Psoas muscle (tissue), 8 donors: Measurements from ENCODE around the gene FMNL2. TPM values are rescaled to one million over a fixed set of nuclear protein-coding genes. Genes with fewer than 3 reads are reported as not detected.
A peak's percentile ranks its signal among the peaks of the same experiment; 100 is the strongest.
"Not testable (repeated sequence)": the region's sequence is repeated elsewhere in the genome, so short reads cannot be mapped to it uniquely, and the experiment has no call there.

Experiments used
- ATAC-seq, 4 donors: fragments of 200-7000 bp; cut with Tn5 transposase; one replicate each; pipeline ENCODE4 v1.9.1; 2020; ENCODE audit warnings: moderate library complexity in 3 of 4, mild to moderate bottlenecking in 2 of 4
- DNase-seq, 2 donors: peaks; one replicate each; pipeline ENCODE4 v3.0.0-alpha.2; 2020
- H3K27ac ChIP-seq: fragments of 200-600 bp; one replicate; pipeline ENCODE4 v1.8.0; 2022
- H3K27me3 ChIP-seq, 3 donors: fragments of 200-600 bp in 1 of 3; one replicate each; pipeline versions ENCODE4 v1.6.1 to v1.8.0; 2013 to 2022; ENCODE audit warnings: low read length in 2 of 3, mild to moderate bottlenecking in 2 of 3, moderate library complexity in 1 of 3; ENCODE audit not compliant: insufficient read depth in 3 of 3
- H3K36me3 ChIP-seq, 2 donors: fragments of 200-600 bp in 1 of 2; one replicate each; pipeline versions ENCODE4 v1.6.1 to v1.8.0; 2013 to 2022; ENCODE audit warnings: low read depth in 1 of 2, mild to moderate bottlenecking in 1 of 2, moderate library complexity in 1 of 2; ENCODE audit not compliant: insufficient read depth in 1 of 2
- H3K4me1 ChIP-seq: fragments of 200-600 bp; one replicate; pipeline ENCODE4 v1.8.0; 2022
- H3K4me3 ChIP-seq: fragments of 200-600 bp; one replicate; pipeline ENCODE4 v1.8.0; 2022; ENCODE audit warnings: mild to moderate bottlenecking
- H3K9me3 ChIP-seq: fragments of 200-600 bp; one replicate; pipeline ENCODE4 v1.8.0; 2022
- WGBS, 3 donors: extraction: QIAGEN DNeasy Blood & Tissue Kit; methylation state at CpG; one replicate each; pipeline versions ENCODE4 v1.1.6 to v1.1.7; 2013; 5-methylcytosine and 5-hydroxymethylcytosine counted together
- intact Hi-C, 2 donors: fragments of 100-400 bp; cut with DNase I; formaldehyde crosslinking; loops; one replicate each; pipeline versions ENCODE4 v1.11.0 to v1.14.2; 2022
- polyA plus RNA-seq, 3 donors: library from polyadenylated mRNA; stranded (reverse); fragments of 200-250 nt; gene quantifications; one replicate each; pipeline ENCODE4 v1.2.3, GENCODE V29; 2013
- total RNA-seq, 4 donors: library from RNA; stranded (reverse); fragmentation: NEBNext Ultra II Directional in 2 of 4; extraction: Animal tissue kit (Norgen Biotek cat#: 25700) in 2 of 4; gene quantifications; one replicate each; pipeline versions ENCODE4 v1.2.1 to v1.2.4, GENCODE V29; 2021 to 2023
- TF ChIP-seq, protein P1 (sequence below): fragments of 200-600 bp; IDR thresholded peaks from one replicate; pipeline ENCODE4 v1.8.0; 2022; ENCODE audit warnings: antibody characterized with exemption
- donor health status: healthy with polysubstance abuse.
- donor health status: DM: no; HTN: no; CAD: no; lungs with moderate emphysema.
- donor health status: Bipolar disorder and iron deficiency.
- donor health status: healthy.
- donor health status: DM: yes; HTN: yes; CAD: no.
- donor health status: DM: no; HTN: no; CAD: no.
- donor health status: DM: no; HTN: no; CAD: no.
- donor health status: DM: yes; HTN: yes; CAD: no.

Gene FMNL2
- total and polyA plus RNA-seq, 7 donors = 6.6 to 18.2 (median 11.0) TPM

DNA sequence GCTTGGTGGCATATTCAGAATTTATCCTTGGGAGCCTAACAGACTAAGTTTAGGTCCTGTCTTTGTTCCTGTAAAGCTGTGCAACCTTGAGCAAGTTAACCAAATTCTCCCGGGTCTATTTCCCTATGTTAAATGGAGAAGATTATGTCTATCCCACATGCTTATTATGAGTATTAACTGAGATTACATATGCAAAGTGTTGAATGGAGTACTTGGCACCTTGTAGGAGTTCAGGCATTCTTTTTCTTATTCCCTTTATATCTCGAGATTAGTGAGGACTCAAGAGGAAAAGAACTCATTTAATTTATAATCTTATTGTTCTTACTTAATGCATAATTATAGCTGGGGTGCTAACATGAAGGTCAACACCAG lies 184.6 kb downstream of the FMNL2 start:
- TF ChIP-seq, protein P1, sequence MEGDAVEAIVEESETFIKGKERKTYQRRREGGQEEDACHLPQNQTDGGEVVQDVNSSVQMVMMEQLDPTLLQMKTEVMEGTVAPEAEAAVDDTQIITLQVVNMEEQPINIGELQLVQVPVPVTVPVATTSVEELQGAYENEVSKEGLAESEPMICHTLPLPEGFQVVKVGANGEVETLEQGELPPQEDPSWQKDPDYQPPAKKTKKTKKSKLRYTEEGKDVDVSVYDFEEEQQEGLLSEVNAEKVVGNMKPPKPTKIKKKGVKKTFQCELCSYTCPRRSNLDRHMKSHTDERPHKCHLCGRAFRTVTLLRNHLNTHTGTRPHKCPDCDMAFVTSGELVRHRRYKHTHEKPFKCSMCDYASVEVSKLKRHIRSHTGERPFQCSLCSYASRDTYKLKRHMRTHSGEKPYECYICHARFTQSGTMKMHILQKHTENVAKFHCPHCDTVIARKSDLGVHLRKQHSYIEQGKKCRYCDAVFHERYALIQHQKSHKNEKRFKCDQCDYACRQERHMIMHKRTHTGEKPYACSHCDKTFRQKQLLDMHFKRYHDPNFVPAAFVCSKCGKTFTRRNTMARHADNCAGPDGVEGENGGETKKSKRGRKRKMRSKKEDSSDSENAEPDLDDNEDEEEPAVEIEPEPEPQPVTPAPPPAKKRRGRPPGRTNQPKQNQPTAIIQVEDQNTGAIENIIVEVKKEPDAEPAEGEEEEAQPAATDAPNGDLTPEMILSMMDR = no peak
- intact Hi-C loops = no loop called here
- ATAC-seq = no peak

DNA sequence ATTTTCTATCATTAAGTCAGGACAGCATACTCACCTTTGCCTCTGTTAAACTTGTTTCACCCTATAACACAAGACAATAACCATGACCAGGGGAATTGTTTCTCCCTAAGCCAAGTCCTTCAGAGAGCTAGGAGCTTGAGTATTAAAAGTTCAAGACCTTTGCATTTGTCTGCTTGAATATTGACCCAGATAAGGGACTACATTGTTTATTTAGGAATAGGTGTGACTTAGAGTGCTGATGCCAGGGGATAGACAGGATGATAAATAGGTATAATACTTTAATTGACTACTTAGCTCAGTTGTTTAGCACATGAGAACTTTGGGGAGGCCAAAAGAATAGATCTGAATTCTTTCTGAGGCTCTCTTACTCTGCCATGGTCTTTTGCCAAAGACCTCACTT lies 185.8 kb downstream of the FMNL2 start:
- Histone ChIP-seq H3K9me3 (no peaks in the 10 kb centered on the region), H3K4me3 (no peak overlapping the region), H3K27me3 (no peaks in the 10 kb centered on the region), H3K36me3 (no peaks in the 10 kb centered on the region), H3K4me1 (peaks cover 28% of the 10 kb centered on the region), H3K27ac (no peak overlapping the region)
- intact Hi-C loops = no loop called here
- ATAC-seq (no peak), DNase-seq (no peak)
- TF ChIP-seq, protein P1 = no peak

More for the DNA sequence above, 184.6 kb downstream of the FMNL2 start:
- WGBS, 3 donors = 27 to 43% (median 32%) methylated on average over 2 of the region's 2 CpGs
- DNase-seq = no peak
- H3K27ac ChIP-seq = no peak overlapping the region
- H3K36me3 ChIP-seq = no peaks in the 10 kb centered on the region
- no peaks in the 10 kb centered on the region for H3K27me3 ChIP-seq
- H3K4me3 ChIP-seq = no peak overlapping the region
- peaks cover 20% of the 10 kb centered on the region for H3K4me1 ChIP-seq
- H3K9me3 ChIP-seq = no peaks in the 10 kb centered on the region

- DNase-seq, H3K4me3 ChIP-seq, H3K27ac ChIP-seq, H3K27me3 ChIP-seq, ATAC-seq, H3K36me3 ChIP-seq, H3K9me3 ChIP-seq, intact Hi-C loops: not testable (repeated sequence)
- WGBS, 3 donors = 60 to 87% (median 63%) methylated on average over 3 of the region's 3 CpGs
- peaks cover 36% of the 10 kb centered on the region for H3K4me1 ChIP-seq
Measured at GRCh38 chr2:152522446-152522845, 187.5 kb downstream of the FMNL2 start.

DNA sequence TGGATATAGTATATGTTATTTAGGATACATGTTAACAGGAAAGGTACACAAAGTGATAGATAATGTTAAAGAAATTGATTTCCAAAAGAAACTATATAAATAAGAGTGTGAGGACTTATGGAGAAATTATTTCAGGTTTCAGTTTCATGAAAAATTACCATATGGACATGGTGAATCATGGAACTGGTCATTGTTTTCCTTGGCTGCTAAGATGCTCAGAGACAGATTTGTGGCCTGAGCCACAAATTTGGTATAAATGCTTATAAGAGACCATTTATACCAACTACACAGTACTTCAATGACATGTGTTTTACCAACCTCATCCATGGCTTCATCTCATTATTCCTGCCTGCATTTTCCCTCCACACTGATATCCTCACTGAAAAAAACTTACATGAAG lies 188.1 kb downstream of the FMNL2 start:
- Histone ChIP-seq H3K36me3 (peaks cover 0 to under 1% of the 10 kb centered on the region in 2 donors), H3K9me3 (no peaks in the 10 kb centered on the region), H3K27ac (no peak overlapping the region), H3K4me1 (peaks cover 36% of the 10 kb centered on the region), H3K4me3 (no peak overlapping the region), H3K27me3 (no peaks in the 10 kb centered on the region)
- no peak for ATAC-seq
- DNase-seq = no peak
- intact Hi-C loops = no loop called here
- TF ChIP-seq, protein P1 = no peak

GRCh38 chr2:152525277-152525838 lies 190.4 kb downstream of the FMNL2 start:
- DNase-seq (peak; percentile 26 to 46), ATAC-seq (peak; percentile 75 to 87 (median 83))
- Histone ChIP-seq H3K36me3 (peaks cover 0 to 3% of the 10 kb centered on the region in 2 donors), H3K27me3 (no peaks in the 10 kb centered on the region), H3K9me3 (no peaks in the 10 kb centered on the region), H3K4me3 (no peak overlapping the region), H3K27ac (peak overlapping the region; percentile 34), H3K4me1 (peaks cover 26% of the 10 kb centered on the region)
- TF ChIP-seq, protein P1 = no peak
- 39 to 61% (median 48%) methylated on average over 6 of the region's 6 CpGs for WGBS, 3 donors
- intact Hi-C loops = no loop called here
